T47D (cell line): ENCODE measurements around the gene HKDC1.

Source experiments
- DNase-seq, 2 experiments: peaks; one replicate each; pipeline versions ENCODE4 v3.0.0 to v3.0.0-alpha.2; 2011 to 2012; ENCODE audit warnings: low read depth in 1 of 2, low spot score in 1 of 2
- JUND ChIP-seq: IDR thresholded peaks from 2 replicates; pipeline ENCODE4 v1.6.1; 2012; ENCODE audit warnings: low read depth
- in situ Hi-C: cut with HindIII; loops from 2 replicates; pipeline ENCODE4 v1.10.0; 2016; ENCODE audit warnings: low sequenced_read_pairs, low pct_unique_long_range_greater_than_20kb

The HKDC1 gene

DNA sequence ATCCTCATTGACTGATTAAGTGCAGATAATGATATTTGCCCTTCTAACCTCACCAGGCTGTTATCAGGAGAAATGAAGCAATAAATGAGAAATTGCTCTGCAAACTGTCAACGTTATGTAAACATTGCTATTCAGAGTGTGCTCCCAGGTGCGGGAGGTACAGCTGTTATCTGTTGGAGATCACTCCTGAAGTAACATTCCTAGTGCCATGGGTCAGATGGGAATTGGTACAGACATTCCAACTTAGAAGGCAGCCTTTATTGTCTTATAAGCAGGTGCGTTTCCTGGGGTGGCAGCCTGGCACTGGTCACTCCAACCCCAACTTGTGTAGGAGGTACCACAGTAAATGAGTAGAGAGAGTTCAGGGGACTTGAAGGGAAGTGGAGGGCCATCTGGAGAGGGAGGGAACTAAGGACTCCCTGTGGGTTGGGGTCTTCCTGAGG is 95.0 kb downstream of the HKDC1 start:
- DNase-seq = peak in 1 of 2 experiments; percentile 65
- in situ Hi-C loops = no loop called here
- TF ChIP-seq JUND = no peak

DNA sequence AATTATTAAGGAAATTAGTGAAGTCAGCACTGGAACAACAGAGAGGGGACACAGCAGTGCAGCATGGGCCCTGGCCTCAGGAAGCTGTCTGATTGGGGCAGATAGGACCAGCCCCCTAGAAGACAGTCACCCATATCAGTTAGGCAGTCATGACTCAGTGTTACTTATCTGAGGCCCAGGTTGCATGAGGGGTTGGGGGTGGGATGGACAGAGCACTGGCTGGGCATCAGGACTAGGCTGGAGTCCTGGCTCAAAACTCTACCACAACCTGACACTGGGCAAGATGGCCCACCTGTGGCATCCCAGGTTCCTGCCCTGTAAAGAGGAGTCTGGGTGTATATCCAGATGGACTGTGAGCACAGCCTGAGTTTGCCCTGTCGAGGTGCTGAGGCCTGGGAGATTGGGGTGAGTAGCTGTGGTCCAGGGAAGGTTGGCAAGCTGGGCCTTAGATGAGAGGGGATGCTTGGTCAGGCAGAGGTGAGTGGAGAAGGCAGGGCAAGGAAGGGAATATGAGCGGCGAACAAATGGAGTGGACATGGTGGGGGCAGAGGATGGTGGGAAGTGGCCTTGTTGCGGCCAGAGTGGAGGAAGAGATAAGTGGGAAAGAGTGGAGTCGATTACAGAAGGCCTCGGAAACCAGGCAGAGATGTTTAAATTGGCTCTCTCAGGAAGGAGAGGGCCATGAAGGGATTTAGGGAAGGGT is 95.6 kb downstream of the HKDC1 start:
- TF ChIP-seq JUND = no peak
- in situ Hi-C loops = no loop called here
- no peak for DNase-seq

DNA sequence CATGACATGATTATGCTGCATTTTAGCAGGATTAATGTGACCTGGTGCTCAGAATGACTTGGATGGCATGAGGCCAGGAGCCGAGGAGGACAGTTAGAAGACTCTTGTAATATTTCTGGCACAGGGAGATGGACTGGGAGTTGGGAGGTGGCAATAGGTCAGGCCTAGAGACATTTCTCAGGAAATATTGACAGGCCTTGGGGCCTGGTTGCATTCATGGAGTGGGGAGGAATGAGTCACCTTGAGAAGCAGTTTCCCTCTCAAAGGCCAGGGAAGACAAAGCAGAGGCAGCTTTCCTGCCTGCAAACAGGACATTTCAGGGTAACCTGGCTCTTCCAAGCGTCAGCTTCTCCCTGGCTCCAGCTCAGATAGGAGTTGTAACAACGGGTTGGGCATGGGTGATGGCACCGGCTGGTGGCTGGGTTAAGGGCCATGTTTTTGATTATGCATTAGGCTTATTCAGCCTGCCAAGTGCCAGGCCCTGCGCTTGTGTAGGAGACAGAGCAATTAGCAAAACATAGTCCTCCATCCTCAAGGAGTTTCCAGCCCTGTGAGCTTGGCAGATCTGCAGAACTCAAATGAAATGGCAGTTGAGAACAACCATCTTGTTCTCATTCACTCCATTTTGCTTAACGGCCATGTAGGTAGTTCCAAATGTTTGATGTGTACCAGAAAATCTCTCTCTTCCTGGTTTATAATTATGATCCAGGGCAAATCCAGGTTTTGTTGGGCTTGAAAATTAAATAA is 96.4 kb downstream of the HKDC1 start:
- no peak for TF ChIP-seq JUND
- peak in 1 of 2 experiments; percentile 62 for DNase-seq
- in situ Hi-C loops = no loop called here
